WERI-Rb-1 (cell line): ENCODE measurements around the gene MAPKAP1.

ENCODE experiments used
- DNase-seq: peaks from one replicate; pipeline ENCODE4 v3.0.0-alpha.2; 2020
- H3K27ac ChIP-seq: fragments of 250-450 bp; sonication (Bioruptor Pico); 2 replicates; pipeline ENCODE4 v1.5.1; 2020; ENCODE audit warnings: mild to moderate bottlenecking, moderate library complexity
- H3K27me3 ChIP-seq: fragments of 250-450 bp; sonication (Bioruptor Pico); 2 replicates; pipeline ENCODE4 v1.5.1; 2021; ENCODE audit warnings: mild to moderate bottlenecking, low read depth, moderate library complexity; ENCODE audit not compliant: insufficient read depth, severe bottlenecking
- H3K36me3 ChIP-seq: fragments of 250-450 bp; sonication (Bioruptor Pico); 2 replicates; pipeline ENCODE4 v1.5.1; 2020; ENCODE audit warnings: mild to moderate bottlenecking, moderate library complexity
- H3K4me3 ChIP-seq: 2 replicates; pipeline ENCODE4 v1.5.1; 2011; ENCODE audit warnings: low read depth, mild to moderate bottlenecking, control low read depth, low read length
- H3K9me3 ChIP-seq: fragments of 250-450 bp; sonication (Bioruptor Pico); 2 replicates; pipeline ENCODE4 v1.5.1; 2021; ENCODE audit warnings: mild to moderate bottlenecking, moderate library complexity; ENCODE audit not compliant: severe bottlenecking
- TF ChIP-seq, protein P1 (sequence below): IDR thresholded peaks from 2 replicates; pipeline ENCODE4 v1.5.1; 2011; ENCODE audit warnings: low read depth, mild to moderate bottlenecking, control low read depth, inconsistent platforms, low read length

The MAPKAP1 gene

DNA sequence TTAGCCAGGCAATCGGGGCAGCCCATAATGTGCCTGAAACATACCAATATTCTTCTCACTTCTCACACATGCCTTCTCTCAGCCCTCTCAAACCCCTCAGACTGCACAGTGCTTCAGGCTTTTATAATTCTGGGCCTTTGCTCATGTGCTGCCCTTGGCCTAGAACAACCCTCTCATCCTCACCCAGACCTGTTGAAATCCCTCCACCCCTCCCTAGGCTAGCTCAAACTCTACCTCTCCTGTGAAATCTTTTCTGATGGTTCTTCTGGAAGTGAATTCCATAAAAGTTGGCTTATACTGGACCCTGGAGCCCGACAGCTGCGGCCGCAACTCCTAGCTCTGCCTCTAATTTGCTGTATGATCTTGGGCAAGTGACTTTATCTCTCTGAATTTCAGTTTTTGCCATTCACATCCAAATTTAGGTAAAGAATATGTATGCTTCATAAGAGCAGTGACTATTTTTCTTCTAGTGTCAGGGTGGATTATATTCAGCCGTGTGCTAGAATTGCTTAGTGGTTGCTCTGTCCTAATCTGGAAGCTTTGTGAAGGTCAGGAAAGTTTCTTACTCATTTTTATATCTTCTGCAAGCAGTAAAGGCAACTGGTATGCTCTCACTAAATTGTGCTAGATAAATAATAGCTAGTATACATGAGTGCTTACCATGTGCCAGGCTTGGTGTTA is 221.4 kb downstream of the MAPKAP1 start:
- Histone ChIP-seq H3K4me3 (no peak overlapping the region), H3K27ac (no peak overlapping the region), H3K9me3 (no peaks in the 10 kb centered on the region), H3K27me3 (no peaks in the 10 kb centered on the region), H3K36me3 (peaks cover 7% of the 10 kb centered on the region; the same call in 1 of the 2 replicates)
- TF ChIP-seq, protein P1, sequence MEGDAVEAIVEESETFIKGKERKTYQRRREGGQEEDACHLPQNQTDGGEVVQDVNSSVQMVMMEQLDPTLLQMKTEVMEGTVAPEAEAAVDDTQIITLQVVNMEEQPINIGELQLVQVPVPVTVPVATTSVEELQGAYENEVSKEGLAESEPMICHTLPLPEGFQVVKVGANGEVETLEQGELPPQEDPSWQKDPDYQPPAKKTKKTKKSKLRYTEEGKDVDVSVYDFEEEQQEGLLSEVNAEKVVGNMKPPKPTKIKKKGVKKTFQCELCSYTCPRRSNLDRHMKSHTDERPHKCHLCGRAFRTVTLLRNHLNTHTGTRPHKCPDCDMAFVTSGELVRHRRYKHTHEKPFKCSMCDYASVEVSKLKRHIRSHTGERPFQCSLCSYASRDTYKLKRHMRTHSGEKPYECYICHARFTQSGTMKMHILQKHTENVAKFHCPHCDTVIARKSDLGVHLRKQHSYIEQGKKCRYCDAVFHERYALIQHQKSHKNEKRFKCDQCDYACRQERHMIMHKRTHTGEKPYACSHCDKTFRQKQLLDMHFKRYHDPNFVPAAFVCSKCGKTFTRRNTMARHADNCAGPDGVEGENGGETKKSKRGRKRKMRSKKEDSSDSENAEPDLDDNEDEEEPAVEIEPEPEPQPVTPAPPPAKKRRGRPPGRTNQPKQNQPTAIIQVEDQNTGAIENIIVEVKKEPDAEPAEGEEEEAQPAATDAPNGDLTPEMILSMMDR = no peak
- no peak for DNase-seq

DNA sequence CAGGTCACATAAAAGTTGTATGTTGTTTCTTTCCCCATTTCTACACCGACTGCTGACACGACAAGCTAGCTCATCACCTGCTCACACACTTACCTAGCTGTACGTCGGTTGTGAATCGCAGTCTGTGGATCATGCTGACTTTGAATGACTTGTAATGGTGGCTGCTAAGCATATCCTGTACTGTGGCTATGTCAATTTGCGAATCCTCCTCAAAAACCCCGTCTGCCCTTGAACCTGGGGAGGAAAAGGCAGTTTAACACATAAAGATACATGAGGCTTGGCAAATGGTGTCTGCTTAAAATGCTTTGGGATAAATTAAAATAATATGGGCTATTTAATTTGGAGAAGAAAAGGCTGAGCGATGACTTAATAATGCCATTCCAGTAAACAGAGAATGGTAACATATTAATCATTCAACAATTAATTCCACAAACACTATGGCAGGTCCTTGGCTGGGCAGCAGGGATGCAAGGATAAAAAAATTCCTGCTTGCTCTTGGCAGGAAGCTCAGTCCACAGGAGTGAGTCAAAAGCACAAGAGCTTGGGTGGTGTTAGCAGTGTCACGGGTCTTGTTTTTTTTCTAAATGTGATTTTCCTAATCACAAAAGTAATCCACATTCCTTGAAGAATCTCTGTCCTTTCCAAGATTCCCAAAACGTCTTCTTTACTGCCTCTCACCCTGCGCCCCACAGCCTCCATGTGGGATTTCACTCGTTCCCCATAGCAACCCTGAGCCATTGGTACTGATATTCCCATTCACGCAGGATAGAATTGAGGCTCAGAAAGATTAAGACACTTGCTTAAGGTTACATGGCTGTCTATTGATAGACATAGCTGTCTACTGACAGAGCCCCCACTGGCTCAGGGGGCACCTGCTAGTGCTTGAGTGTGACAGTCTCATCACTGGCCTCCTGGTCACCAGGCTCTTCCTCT is 222.4 kb downstream of the MAPKAP1 start:
- no peak overlapping the region for H3K27ac ChIP-seq
- H3K36me3 ChIP-seq = peaks cover 14% of the 10 kb centered on the region
- TF ChIP-seq, protein P1 = no peak
- no peak for DNase-seq
- no peaks in the 10 kb centered on the region for H3K9me3 ChIP-seq
- H3K27me3 ChIP-seq = no peaks in the 10 kb centered on the region
- H3K4me3 ChIP-seq = no peak overlapping the region

GRCh38 chr9:125483697-125484096 is 223.3 kb downstream of the MAPKAP1 start:
- peaks cover 14% of the 10 kb centered on the region for H3K36me3 ChIP-seq
- no peaks in the 10 kb centered on the region for H3K27me3 ChIP-seq
- DNase-seq = no peak
- H3K4me3 ChIP-seq = no peak overlapping the region
- H3K9me3 ChIP-seq = no peaks in the 10 kb centered on the region
- TF ChIP-seq, protein P1 = no peak
- H3K27ac ChIP-seq = no peak overlapping the region

DNA sequence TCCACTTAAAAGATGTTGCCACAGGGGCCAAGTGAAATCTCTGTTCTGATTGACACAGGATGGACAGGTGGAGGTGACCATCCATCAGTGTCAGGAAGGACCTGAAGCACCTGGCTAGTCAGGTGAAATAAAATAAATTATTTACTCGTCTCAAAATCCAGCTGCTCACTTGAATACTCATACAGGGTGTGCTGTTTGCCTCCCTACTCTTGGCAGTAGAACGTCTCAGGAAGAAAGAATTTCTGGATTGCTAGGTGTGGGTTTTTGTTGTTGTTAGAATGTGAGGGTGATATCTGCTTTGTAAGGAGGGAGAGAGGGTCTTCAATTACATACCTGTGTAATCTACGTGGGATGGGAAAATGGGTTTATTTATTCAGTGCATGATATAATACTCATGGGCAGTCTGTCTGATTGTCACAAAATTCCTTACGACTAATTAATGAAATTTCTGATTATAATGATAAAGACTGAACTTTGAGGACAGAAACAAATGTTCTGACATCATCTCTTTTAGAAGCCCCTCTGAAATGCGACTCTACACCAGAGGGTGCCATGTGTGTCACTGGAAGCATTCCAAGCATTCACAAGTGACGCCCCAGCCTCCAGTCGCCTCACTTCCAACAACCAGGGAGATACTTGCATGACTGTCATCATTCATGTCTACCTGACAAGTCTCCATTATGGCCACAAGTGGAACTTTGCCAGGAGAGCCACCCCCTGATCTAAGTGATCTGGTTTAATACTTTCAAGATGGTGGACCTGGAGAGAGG is 227.0 kb downstream of the MAPKAP1 start:
- Histone ChIP-seq H3K27me3 (no peaks in the 10 kb centered on the region), H3K36me3 (peaks cover 19% of the 10 kb centered on the region), H3K27ac (no peak overlapping the region), H3K4me3 (no peak overlapping the region), H3K9me3 (no peaks in the 10 kb centered on the region)
- TF ChIP-seq, protein P1 = no peak
- no peak for DNase-seq

DNA sequence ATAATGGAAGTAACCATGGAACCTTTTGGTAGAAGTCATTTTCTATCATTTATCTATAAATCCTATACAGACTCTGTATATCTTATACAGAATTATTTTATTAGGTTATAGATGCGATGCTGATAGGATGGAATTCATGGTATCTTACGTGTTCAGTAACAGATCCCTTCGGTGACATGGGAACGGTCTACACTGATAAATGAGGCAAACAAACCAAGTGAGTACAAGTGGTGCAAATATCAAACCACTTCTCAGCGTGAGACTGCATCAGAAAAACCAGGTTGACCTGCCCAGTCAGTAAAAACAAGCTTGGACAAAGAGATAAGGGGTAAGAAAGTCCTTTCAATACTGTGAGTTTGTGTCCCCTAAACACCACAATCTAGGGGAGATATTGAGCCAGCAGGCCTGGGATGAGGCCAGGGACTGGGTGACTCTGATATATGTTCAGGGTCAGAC is 229.9 kb downstream of the MAPKAP1 start:
- H3K27me3 ChIP-seq = no peaks in the 10 kb centered on the region
- TF ChIP-seq, protein P1 = no peak
- H3K27ac ChIP-seq = no peak overlapping the region
- peaks cover 19% of the 10 kb centered on the region for H3K36me3 ChIP-seq
- no peak overlapping the region for H3K4me3 ChIP-seq
- H3K9me3 ChIP-seq = no peaks in the 10 kb centered on the region
- no peak for DNase-seq
